ENCODE data around the gene LINGO3. TPM values are rescaled to one million over a fixed set of nuclear protein-coding genes. Genes with fewer than 3 reads are reported as not detected.

LINGO3 gene
- total and polyA plus RNA-seq, 10 donors: 0.26 to 2.6 (median 0.76) TPM

DNA sequence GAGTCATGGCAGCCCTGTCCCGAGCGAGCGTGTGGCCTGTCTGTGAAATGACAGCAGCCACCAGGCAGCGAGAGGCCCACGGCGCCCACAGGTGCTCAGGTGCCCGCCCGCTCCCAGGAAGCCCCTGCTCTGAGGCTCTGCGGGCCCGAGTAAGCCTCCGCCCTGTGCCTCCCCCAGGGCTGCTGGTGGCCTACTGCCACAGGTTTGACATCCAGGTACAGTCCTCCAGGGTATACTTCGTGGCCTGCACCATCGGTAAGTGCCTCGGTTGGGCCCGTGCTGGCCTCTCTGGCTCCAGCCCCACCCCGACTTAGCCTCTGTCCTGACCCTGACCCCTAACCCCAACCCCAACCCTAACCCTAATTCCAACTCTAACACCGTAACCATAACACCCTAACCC is 37.1 kb upstream of the LINGO3 start:
- Histone ChIP-seq H3K36me3 (peaks cover 0 to 75% (median 33%) of the 10 kb centered on the region in 6 donors), H3K4me3 (no peak overlapping the region), H3K27me3 (replicated peaks in 1 of 7) (no peaks in the 10 kb centered on the region), H3K9me3 (no peaks in the 10 kb centered on the region), H3K4me1 (no peaks in the 10 kb centered on the region), H3K27ac (no peak overlapping the region)
- WGBS, 5 donors: 90 to 97% (median 97%) methylated on average over 7 to 17 of the region's 17 CpGs
- no peak for DNase-seq
- intact Hi-C loops (cut with DNase I; ENCODE audit: low total_unique reads): no loop called here
- TF ChIP-seq, protein P1, sequence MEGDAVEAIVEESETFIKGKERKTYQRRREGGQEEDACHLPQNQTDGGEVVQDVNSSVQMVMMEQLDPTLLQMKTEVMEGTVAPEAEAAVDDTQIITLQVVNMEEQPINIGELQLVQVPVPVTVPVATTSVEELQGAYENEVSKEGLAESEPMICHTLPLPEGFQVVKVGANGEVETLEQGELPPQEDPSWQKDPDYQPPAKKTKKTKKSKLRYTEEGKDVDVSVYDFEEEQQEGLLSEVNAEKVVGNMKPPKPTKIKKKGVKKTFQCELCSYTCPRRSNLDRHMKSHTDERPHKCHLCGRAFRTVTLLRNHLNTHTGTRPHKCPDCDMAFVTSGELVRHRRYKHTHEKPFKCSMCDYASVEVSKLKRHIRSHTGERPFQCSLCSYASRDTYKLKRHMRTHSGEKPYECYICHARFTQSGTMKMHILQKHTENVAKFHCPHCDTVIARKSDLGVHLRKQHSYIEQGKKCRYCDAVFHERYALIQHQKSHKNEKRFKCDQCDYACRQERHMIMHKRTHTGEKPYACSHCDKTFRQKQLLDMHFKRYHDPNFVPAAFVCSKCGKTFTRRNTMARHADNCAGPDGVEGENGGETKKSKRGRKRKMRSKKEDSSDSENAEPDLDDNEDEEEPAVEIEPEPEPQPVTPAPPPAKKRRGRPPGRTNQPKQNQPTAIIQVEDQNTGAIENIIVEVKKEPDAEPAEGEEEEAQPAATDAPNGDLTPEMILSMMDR (IDR thresholded peaks at IDR 0.05 in 8 of 11, conservative IDR thresholded peaks at IDR 0.05 in 3 of 11): no peak
- TF ChIP-seq POLR2AphosphoS5 (IDR thresholded peaks at IDR 0.05): peak in 1 of 3 donors; percentile 13

DNA sequence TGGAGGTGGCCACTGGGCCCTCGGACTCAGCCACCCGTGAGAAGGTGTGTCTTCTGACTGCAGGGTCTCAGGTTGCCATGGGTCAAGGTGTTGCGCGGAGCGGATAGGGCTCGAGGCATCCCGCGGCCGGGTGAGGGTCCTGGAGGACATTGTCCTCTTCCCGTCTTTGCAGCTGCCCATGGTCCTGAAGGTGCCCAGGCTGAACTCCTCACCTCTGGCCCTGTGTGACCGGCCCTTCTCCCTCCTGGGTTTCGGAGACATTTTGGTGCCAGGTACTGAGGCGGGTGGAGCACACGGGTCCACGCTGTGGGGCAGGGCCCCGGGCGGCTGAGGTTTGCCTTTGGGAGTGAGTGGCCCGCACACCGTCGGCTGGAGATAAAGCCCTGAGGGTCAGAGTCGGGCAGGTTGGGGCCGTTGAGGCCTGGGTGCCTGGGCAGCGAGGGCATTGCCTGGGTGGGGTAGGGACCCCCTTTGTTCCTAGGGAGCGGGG is 36.5 kb upstream of the LINGO3 start:
- DNase-seq: no peak
- Histone ChIP-seq H3K4me1 (no peaks in the 10 kb centered on the region), H3K27ac (no peak overlapping the region), H3K27me3 (replicated peaks in 1 of 7) (no peaks in the 10 kb centered on the region), H3K9me3 (no peaks in the 10 kb centered on the region), H3K4me3 (no peak overlapping the region), H3K36me3 (peaks cover 0 to 81% (median 39%) of the 10 kb centered on the region in 6 donors)
- intact Hi-C loops (cut with DNase I; ENCODE audit: low total_unique reads): no loop called here
- TF ChIP-seq POLR2A (IDR thresholded peaks at IDR 0.05) (no peak), POLR2AphosphoS5 (IDR thresholded peaks at IDR 0.05) (no peak)
- TF ChIP-seq, protein P1 (IDR thresholded peaks at IDR 0.05 in 8 of 11, conservative IDR thresholded peaks at IDR 0.05 in 3 of 11): no peak
- 95 to 100% (median 96%) methylated on average over 5 to 24 of the region's 24 CpGs for WGBS, 5 donors

- Histone ChIP-seq H3K27ac (no peak overlapping the region), H3K4me3 (no peak overlapping the region), H3K9me3 (no peaks in the 10 kb centered on the region), H3K36me3 (peaks cover 0 to 85% (median 47%) of the 10 kb centered on the region in 6 donors), H3K27me3 (replicated peaks in 1 of 7) (no peaks in the 10 kb centered on the region), H3K4me1 (no peaks in the 10 kb centered on the region)
- DNase-seq: no peak
- intact Hi-C loops (cut with DNase I; ENCODE audit: low total_unique reads): no loop called here
- WGBS, 5 donors: 91 to 98% (median 95%) methylated on average over 22 to 31 of the region's 31 CpGs
- TF ChIP-seq POLR2A (IDR thresholded peaks at IDR 0.05) (no peak), POLR2AphosphoS5 (IDR thresholded peaks at IDR 0.05) (no peak)
- TF ChIP-seq, protein P1 (IDR thresholded peaks at IDR 0.05 in 8 of 11, conservative IDR thresholded peaks at IDR 0.05 in 3 of 11): no peak
Measured at GRCh38 chr19:2343289-2343982, 35.5 kb upstream of the LINGO3 start.

- no peaks in the 10 kb centered on the region for H3K9me3 ChIP-seq
- TF ChIP-seq POLR2A (IDR thresholded peaks at IDR 0.05): no peak
- TF ChIP-seq POLR2AphosphoS5 (IDR thresholded peaks at IDR 0.05): peak in 1 of 3 donors; percentile 27
- TF ChIP-seq, protein P1 (IDR thresholded peaks at IDR 0.05 in 8 of 11, conservative IDR thresholded peaks at IDR 0.05 in 3 of 11): no peak
- DNase-seq: peak; percentile 52
- intact Hi-C loops (cut with DNase I; ENCODE audit: low total_unique reads): no loop called here
- H3K4me3 ChIP-seq: no peak overlapping the region
- H3K4me1 ChIP-seq: no peaks in the 10 kb centered on the region
- H3K36me3 ChIP-seq: peaks cover 0 to 90% (median 50%) of the 10 kb centered on the region in 6 donors
- no peaks in the 10 kb centered on the region for H3K27me3 ChIP-seq (replicated peaks in 1 of 7)
- no peak overlapping the region for H3K27ac ChIP-seq
- 91 to 98% (median 94%) methylated on average over 24 to 29 of the region's 29 CpGs for WGBS, 5 donors
Measured at GRCh38 chr19:2342656-2343288, 34.8 kb upstream of the LINGO3 start.

All from spleen (tissue), 11 donors.